HEK293T (cell line): ENCODE measurements around the gene PDZK1IP1.

Source experiments
- HDGF ChIP-seq: fragments of 450-650 bp; IDR thresholded peaks from 2 replicates; pipeline ENCODE4 v1.6.1; 2017; ENCODE audit warnings: antibody characterized with exemption, borderline replicate concordance
- LEF1 ChIP-seq: fragments of 450-650 bp; IDR thresholded peaks from 2 replicates; pipeline ENCODE4 v1.6.1; 2017; ENCODE audit warnings: mild to moderate bottlenecking, borderline replicate concordance
- SP1 ChIP-seq: fragments of 450-650 bp; IDR thresholded peaks from 2 replicates; pipeline ENCODE4 v1.6.1; 2017
- ZNF384 ChIP-seq: fragments of 450-650 bp; IDR thresholded peaks from 2 replicates; pipeline ENCODE4 v1.6.1; 2016

- TF ChIP-seq ZNF384 (no peak), SP1 (no peak), HDGF (no peak), LEF1 (no peak)
These were observed 5.6 kb downstream of the PDZK1IP1 start for GRCh38 chr1:47184090-47184821.
